Pancreas (tissue), 10 donors: ENCODE results near the gene CELF6. TPM values are rescaled to one million over a fixed set of nuclear protein-coding genes. Genes with fewer than 3 reads are reported as not detected.

Experiments used
- ATAC-seq, 4 donors: fragments of 200-7000 bp; cut with Tn5 transposase; one replicate each; pipeline versions ENCODE4 v1.8.0 to v1.9.1; 2020; ENCODE audit warnings: mild to moderate bottlenecking in 4 of 4, moderate library complexity in 4 of 4
- DNase-seq, 6 donors: peaks; one replicate each; pipeline ENCODE4 v3.0.0-alpha.2; 2020
- FAIRE-seq: peaks from 2 replicates; lab custom pipeline; 2012; peaks lifted over from hg19 to GRCh38; lab: Jason Lieb, UNC
- H3K27ac ChIP-seq, 4 donors: fragments of 200-600 bp; sonication (generic); 1 replicate in 3 of 4; 2 replicates in 1 of 4; pipeline versions ENCODE4 v1.5.0 to v1.8.0; 2020
- H3K27me3 ChIP-seq, 4 donors: fragments of 200-600 bp; one replicate each; pipeline ENCODE4 v1.8.0; 2021
- H3K36me3 ChIP-seq, 3 donors: fragments of 200-600 bp; sonication (generic) in 1 of 3; one replicate each; pipeline versions ENCODE4 v1.5.0 to v1.8.0; 2020 to 2021
- H3K4me1 ChIP-seq, 3 donors: fragments of 200-600 bp; one replicate each; pipeline ENCODE4 v1.8.0; 2021
- H3K4me3 ChIP-seq, 4 donors: fragments of 200-600 bp; sonication (generic) in 2 of 4; one replicate each; pipeline versions ENCODE4 v1.5.0 to v1.8.0; 2020 to 2021
- H3K9me3 ChIP-seq, 4 donors: fragments of 200-600 bp; one replicate each; pipeline ENCODE4 v1.8.0; 2021
- CTCF ChIP-seq, 4 donors: fragments of 200-600 bp; sonication (generic) in 3 of 4; IDR thresholded peaks; one replicate each; pipeline versions ENCODE4 v1.5.0 to v1.8.0; 2021; ENCODE audit warnings: antibody characterized with exemption in 4 of 4
- WGBS, 2 donors: extraction: QIAGEN DNeasy Blood & Tissue Kit; methylation state at CpG; one replicate each; pipeline ENCODE4 v1.1.7; 2013; 5-methylcytosine and 5-hydroxymethylcytosine counted together
- intact Hi-C, 3 donors: fragments of 100-400 bp; cut with DNase I; formaldehyde crosslinking; loops; one replicate each; pipeline versions ENCODE4 v1.11.1 to v1.14.2; 2022
- polyA plus RNA-seq, 2 donors: library from polyadenylated mRNA; stranded (reverse); fragments of 200-250 nt; gene quantifications; one replicate each; pipeline ENCODE4 v1.2.3, GENCODE V29; 2013
- total RNA-seq, 6 donors: library from RNA; stranded (reverse); fragmentation: NEBNext Ultra II Directional in 4 of 6; extraction: Animal tissue kit (Norgen Biotek cat#: 25700) in 4 of 6; gene quantifications; one replicate each; pipeline versions ENCODE4 v1.2.1 to v1.2.4, GENCODE V29; 2021 to 2023
- donor health status: healthy with polysubstance abuse.
- donor health status: DM: no; HTN: no; CAD: no; lungs with moderate emphysema.
- donor health status: DM: no; HTN: no; CAD: no.
- donor health status: control.
- donor health status: control.
- donor health status: Bipolar disorder and iron deficiency.
- donor health status: DM: yes; HTN: yes; CAD: no.
- donor health status: DM: no; HTN: no; CAD: no.
- donor health status: DM: no; HTN: no; CAD: no.
- donor health status: DM: yes; HTN: yes; CAD: no.

Gene CELF6
- total and polyA plus RNA-seq, 8 donors: 0.25 to 13.6 (median 0.79) TPM

GRCh38 chr15:72272997-72273352 is 47.0 kb downstream of the CELF6 start:
- intact Hi-C loops: no loop called here
- H3K36me3 ChIP-seq: no peaks in the 10 kb centered on the region
- DNase-seq (no peak), FAIRE-seq (no peak), ATAC-seq (no peak)
- peaks cover 0 to 8% (median 5%) of the 10 kb centered on the region in 3 donors for H3K4me1 ChIP-seq
- H3K27me3 ChIP-seq: no peaks in the 10 kb centered on the region
- no peaks in the 10 kb centered on the region for H3K9me3 ChIP-seq
- H3K27ac ChIP-seq: peak overlapping the region; percentile 24 to 59 (median 46)
- peak in 1 of 4 donors; percentile 12 for TF ChIP-seq CTCF (IDR thresholded peaks at IDR 0.05)
- H3K4me3 ChIP-seq: peak overlapping the region; percentile 11 to 95 (median 75)
- WGBS, 2 donors: 41 to 48% methylated on average over 10 of the region's 10 CpGs

- DNase-seq (peak; percentile 98 to 100 (median 99)), ATAC-seq (peak; percentile 97 to 99 (median 98)), FAIRE-seq (no peak)
- intact Hi-C loops: no loop called here
- 0% methylated on average over 78 to 82 of the region's 82 CpGs for WGBS, 2 donors
- Histone ChIP-seq H3K4me3 (peak within 1 kb of the TSS; percentile 56 to 95 (median 88)), H3K27ac (peak within 1 kb of the TSS; percentile 65 to 76 (median 74)), H3K36me3 (peaks cover 0 to 1% (median 0%) of the 10 kb centered on the region in 3 donors), H3K27me3 (no peaks in the 10 kb centered on the region), H3K9me3 (no peaks in the 10 kb centered on the region), H3K4me1 (peaks cover 0 to 8% (median 5%) of the 10 kb centered on the region in 3 donors)
- peak; percentile 24 to 71 (median 58) for TF ChIP-seq CTCF (IDR thresholded peaks at IDR 0.05)
Measured at GRCh38 chr15:72272213-72272996, 47.6 kb downstream of the CELF6 start, which contains the start of gene PARP6. Gene PARP6, minus strand, starts transcription at chr15:72272554. Its CDS starts 5,077 bp downstream, at chr15:72267477.

GRCh38 chr15:72271895-72272212 is 48.1 kb downstream of the CELF6 start:
- intact Hi-C loops: no loop called here
- Histone ChIP-seq H3K4me3 (peak overlapping the region; percentile 56 to 95 (median 88)), H3K27ac (peak overlapping the region; percentile 65 to 76 (median 74)), H3K4me1 (peaks cover 0 to 8% (median 5%) of the 10 kb centered on the region in 3 donors), H3K27me3 (no peaks in the 10 kb centered on the region), H3K36me3 (peaks cover 0 to 7% (median 0%) of the 10 kb centered on the region in 3 donors), H3K9me3 (no peaks in the 10 kb centered on the region)
- no peak for TF ChIP-seq CTCF (IDR thresholded peaks at IDR 0.05)
- peak in 1 of 6 donors; percentile 16 for DNase-seq
- no peak for FAIRE-seq
- WGBS, 2 donors: 2 to 3% methylated on average over 13 of the region's 13 CpGs
- ATAC-seq: peak in 3 of 4 donors; percentile 1 to 3 (median 2)

GRCh38 chr15:72271221-72271620 is 48.7 kb downstream of the CELF6 start:
- no peak for ATAC-seq
- Histone ChIP-seq H3K36me3 (peaks cover 0 to 13% (median 0%) of the 10 kb centered on the region in 3 donors), H3K9me3 (no peaks in the 10 kb centered on the region), H3K4me1 (peaks cover 0 to 8% (median 5%) of the 10 kb centered on the region in 3 donors), H3K27me3 (no peaks in the 10 kb centered on the region), H3K27ac (no peak overlapping the region), H3K4me3 (peak overlapping the region in 1 of 4 donors; percentile 94)
- WGBS, 2 donors: 71 to 72% methylated on average over 4 of the region's 4 CpGs
- intact Hi-C loops: no loop called here
- DNase-seq: no peak
- no peak for TF ChIP-seq CTCF (IDR thresholded peaks at IDR 0.05)
- no peak for FAIRE-seq

- no peak for FAIRE-seq
Measured at GRCh38 chr15:72269739-72270138, 50.2 kb downstream of the CELF6 start.

More at GRCh38 chr15:72269739-72270138, 50.2 kb downstream of the CELF6 start:
- Histone ChIP-seq H3K36me3 (peaks cover 0 to 28% (median 11%) of the 10 kb centered on the region in 3 donors), H3K27ac (no peak overlapping the region), H3K9me3 (no peaks in the 10 kb centered on the region), H3K27me3 (no peaks in the 10 kb centered on the region), H3K4me1 (peaks cover 0 to 8% (median 5%) of the 10 kb centered on the region in 3 donors), H3K4me3 (no peak overlapping the region)
- WGBS, 2 donors: 89 to 96% methylated on average over 4 of the region's 4 CpGs
- no peak for ATAC-seq
- intact Hi-C loops: no loop called here
- no peak for DNase-seq
- TF ChIP-seq CTCF (IDR thresholded peaks at IDR 0.05): no peak
